Stimulated activated CD8-positive, alpha-beta memory T cell treated with anti-CD3 and anti-CD28 coated beads, Interleukin-4, amount 100 ng/mL, for 4 hours (primary cell): ENCODE measurements around the gene RAB27A.

Experiments used
- DNase-seq, 2 donors: peaks; one replicate each; pipeline ENCODE4 v3.0.0-alpha.2; 2020; ENCODE audit warnings: low read depth in 2 of 2, low spot score in 1 of 2

RAB27A gene

GRCh38 chr15:55230051-55230670, 59.5 kb downstream of the RAB27A start:
- DNase-seq = no peak

DNA sequence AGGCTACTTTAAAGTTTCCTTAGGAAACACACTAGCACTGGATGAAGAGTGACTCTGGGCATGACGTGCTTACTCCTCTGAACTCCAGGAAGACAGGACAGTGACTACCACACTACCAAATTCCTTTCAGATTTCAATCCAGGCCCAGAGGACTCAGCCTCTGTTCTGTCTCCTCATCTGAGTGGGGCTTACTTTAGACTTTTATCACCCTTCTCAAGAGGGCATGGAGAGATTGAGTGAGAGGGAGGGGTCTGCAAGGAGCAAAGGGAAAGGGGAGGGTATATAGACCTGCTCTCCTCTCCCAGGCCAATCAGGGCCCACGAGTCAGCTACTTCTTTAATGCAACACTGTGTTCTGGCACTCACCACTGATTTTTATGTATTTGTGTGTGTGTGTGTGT, 63.5 kb downstream of the RAB27A start:
- no peak for DNase-seq

- DNase-seq = no peak
Measured at GRCh38 chr15:55224892-55225291, 64.7 kb downstream of the RAB27A start.

DNA sequence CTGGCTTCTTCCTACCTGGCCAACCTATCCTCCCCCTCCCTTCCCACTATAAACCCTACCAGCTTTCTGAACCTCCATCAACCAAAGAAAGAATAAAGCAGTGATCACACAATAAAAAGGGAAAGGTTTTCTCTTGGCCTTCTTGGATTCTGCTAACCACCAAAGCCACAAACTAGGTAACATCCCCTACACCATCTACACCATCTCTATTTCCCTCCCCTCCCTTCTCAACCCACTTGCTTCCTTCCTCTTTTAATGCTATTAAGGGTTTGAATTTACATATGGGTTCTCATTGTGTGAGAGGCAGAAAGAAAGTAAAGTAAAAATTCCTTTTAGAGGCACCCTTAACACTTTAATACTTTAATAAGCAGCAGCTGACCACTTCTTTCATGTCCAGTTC, 67.0 kb downstream of the RAB27A start:
- no peak for DNase-seq

GRCh38 chr15:55221090-55222011, 68.3 kb downstream of the RAB27A start:
- no peak for DNase-seq

DNA sequence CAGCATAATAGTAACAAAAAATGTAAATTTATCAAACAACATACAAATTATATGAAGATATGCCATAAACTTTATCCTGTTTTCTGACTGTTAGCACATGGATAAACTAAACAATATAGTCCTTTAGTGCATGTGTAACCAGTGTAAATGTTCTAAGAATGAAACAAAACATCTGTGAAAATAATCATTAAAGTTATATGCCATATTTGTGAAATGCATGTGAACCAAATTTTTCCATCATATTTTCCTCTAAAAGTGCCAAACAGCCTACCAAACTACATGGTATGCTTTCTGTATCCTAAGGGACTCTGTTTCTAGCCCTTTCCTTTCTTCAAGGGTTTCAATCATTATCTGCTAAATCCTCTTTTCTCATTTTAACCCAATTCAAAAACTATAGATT, 69.0 kb downstream of the RAB27A start:
- no peak for DNase-seq

DNA sequence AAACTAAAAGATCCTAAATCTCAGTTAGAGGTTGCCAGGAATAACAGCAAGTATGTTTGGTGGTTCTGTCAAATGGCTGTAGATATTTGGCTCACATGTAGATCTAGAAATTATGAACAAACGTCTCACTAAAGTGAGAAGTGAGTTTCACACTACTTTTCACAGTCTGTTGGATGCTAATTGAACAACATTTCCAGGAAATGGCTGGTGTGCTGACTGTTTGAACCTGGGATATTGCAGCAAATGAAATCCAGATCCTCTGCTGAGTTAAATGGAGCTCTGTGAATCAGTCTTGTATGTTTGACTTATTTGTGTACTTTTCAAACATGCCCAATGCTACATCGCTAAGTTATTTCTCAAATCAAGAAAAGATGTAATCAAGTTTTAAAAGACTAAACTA, 71.6 kb downstream of the RAB27A start:
- no peak for DNase-seq

DNA sequence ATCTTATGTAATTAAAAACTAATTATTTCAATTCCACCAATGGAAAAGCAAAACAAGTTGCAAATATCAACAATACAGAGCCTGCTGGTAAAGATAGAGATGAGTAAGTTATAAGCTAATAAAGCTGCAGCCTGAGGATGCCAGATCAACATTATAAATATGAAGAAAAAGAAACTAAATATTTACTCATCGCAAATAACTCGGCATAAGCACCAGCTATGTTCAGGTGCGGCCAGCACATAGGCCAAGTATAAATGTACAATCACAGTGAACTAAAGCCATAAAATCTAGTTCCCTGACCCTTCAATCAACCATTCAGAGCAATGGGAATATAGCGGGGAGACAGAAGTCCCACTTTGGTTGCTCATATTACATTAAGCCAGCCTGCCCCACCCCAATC, 85.1 kb downstream of the RAB27A start:
- DNase-seq = no peak

DNA sequence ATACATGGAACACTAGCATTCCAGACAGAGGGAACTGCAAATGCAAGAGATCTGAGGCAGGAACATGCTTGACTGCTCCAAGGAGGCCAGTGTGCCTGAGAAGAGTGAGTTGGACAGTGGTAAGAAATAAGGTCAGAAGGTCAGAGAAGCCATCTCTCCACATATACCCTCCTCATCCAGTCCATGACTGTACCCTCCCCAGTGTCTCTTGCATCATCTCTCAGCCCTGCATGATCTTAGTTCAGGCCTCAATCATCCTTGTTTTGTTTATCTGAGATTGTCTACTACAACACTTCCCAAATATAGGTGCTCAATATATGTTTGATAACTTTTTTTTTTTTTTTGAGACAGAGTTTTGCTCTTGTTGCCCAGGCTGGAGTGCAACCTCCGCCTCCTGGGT, 87.4 kb downstream of the RAB27A start:
- DNase-seq = no peak

DNA sequence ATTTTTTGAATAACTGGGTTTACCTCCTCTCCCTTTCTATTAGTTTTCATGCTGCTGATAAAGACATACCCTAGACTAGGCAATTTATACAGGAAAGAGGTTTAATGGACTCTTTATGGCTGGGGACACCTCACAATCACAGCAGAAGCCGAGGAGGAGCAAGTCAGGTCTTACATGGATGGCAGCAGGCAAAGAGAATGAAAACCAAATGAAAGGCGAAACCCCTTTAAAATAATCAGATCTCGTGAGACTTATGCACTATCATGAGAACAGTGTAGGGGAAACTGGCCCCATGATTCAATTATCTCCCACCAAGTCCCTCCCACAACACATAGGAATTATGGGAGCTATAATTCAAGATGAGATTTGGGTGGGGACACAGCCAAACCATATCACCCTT, 90.9 kb downstream of the RAB27A start:
- no peak for DNase-seq

DNA sequence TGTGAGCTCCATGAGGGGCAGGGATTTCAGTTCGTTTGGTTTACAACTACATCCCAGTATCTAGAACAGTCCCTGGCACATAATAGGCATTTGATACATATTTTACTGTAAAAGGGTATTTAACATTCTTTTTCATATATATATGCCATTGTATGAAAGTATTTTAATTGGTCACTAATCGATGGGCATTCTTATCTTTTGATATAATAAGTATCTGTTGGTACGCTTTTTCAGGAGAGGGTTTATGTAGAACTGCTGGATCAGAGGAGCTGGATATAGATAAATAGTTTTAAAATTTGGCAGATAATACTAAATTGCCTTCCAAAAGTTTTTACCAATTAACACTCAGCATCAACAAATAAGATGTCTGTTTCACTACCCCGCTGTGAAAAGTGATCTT, 91.9 kb downstream of the RAB27A start:
- DNase-seq = no peak

DNA sequence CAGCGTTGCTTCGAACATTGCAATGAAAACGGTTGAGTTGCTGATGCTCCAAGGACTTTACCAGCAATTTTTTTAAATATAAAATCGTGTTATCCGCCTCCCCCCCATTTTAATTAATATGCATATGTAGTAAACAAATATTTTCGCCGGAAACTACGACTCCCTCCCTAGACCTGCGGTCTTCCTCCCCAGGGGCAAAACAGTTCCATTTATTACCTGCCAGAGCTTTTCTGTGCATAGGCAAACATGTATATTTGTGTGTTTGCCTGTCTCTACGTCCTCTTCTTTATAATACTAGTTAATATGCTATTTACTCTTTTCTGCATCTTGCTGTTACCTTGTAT, 92.3 kb downstream of the RAB27A start:
- no peak for DNase-seq

DNA sequence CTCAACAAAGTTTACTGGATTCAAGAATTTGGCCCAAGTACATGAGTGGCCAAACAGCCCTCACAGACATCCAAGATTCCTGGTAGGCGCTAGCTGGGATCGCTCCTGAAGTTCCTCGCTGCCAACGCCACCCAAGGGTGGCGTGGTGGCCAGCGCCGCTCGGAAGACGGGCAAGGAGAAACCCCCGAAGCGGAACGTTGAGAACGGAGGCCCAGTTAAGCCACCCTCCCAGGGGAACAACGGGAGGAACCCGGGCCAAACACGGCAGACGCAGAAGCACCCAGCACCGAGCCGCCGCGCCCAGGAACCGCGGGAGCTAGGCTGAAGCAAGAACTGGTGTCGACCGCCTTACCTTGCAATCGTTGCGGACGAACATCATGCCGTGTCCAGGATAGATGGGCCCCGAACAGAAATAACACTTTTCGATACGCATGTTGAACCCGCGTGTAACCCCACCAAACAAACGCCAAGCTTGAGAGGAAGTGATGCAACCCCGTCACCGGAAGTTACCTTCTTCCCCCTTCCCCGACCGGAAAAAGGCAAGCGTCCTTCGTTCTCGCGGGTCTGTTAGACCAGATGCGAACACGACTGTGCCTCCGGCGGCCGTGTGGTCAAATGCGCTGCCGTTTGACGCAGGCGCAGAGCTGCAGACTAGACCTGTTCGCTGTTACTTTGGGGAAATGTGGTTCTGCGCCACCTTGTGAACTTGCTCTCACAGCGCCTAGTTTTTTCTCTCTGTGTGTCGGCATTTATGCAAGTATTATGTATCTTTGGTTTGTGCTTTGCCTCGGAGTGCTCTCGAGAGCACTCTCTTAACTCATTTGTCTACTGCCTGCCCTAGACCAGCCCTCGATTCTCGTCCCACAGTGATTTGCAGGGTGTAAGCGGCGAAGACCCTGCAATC, 92.9 kb downstream of the RAB27A start, which contains the start of gene RSL24D1:
RSL24D1 (minus strand) TSS at position 484 of the 904 bp plus-strand sequence; CDS start at position 433, 51 bp downstream.
- DNase-seq = peak; percentile 88 to 94

DNA sequence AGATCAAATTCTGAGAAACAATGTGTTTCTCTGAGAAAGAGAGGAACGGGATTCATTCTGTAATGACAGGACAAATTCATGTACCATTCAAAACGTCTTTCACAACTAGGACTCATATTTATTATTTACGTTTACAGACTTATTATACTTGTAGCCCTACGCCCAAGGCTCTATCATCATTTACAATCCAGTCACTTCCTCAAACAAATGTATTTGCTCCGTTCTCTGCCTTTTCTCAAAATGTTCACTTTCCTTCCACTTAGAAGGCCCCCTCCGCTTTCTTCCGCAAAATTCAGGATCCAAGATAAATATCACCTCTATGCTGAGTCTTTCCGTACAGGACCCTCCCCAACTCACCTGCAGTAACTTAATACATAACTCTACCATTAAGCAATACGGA, 93.6 kb downstream of the RAB27A start:
- DNase-seq = no peak

- DNase-seq = no peak
Measured at GRCh38 chr15:55194256-55194655, 95.4 kb downstream of the RAB27A start.

DNA sequence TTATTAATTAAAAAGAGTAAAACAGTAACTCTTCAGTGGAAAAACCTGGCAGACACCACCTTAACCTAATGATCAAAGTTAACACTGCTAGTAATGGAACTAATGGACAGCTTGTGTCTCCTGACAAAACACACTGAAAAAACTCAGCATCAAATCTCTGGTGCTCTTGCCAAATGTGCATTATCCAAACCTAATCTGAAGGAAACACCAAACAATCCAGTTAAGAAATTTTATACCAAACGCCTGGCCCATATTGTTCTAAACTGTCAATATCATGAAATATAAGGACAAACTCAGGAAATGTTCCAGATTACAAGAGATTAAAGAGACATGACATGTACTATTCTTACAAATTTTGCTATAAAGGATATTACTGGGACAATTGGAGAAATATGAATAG, 103.3 kb downstream of the RAB27A start:
- DNase-seq = no peak

DNA sequence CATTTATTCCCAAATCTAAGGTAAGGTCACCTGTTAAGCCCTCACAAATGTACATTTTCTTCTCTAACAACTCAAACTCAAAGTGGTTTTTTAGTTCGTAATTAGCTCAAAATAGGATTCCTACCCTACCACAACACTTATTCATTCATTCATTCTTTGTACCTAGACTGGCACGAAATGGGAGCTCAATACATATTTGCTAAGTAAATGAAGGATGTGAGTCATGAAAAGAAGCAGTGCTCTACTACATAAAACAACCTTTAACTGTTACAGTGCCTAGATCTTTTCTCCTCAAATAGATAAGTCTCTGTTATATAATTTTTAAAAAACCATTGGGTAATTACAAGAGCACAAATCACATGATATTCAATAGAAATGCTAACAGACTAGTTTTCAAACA, 105.9 kb downstream of the RAB27A start:
- DNase-seq = no peak

- DNase-seq = no peak
Measured at GRCh38 chr15:55179141-55179540, 110.5 kb downstream of the RAB27A start.

- no peak for DNase-seq
Measured at GRCh38 chr15:55170361-55170760, 119.3 kb downstream of the RAB27A start.

DNA sequence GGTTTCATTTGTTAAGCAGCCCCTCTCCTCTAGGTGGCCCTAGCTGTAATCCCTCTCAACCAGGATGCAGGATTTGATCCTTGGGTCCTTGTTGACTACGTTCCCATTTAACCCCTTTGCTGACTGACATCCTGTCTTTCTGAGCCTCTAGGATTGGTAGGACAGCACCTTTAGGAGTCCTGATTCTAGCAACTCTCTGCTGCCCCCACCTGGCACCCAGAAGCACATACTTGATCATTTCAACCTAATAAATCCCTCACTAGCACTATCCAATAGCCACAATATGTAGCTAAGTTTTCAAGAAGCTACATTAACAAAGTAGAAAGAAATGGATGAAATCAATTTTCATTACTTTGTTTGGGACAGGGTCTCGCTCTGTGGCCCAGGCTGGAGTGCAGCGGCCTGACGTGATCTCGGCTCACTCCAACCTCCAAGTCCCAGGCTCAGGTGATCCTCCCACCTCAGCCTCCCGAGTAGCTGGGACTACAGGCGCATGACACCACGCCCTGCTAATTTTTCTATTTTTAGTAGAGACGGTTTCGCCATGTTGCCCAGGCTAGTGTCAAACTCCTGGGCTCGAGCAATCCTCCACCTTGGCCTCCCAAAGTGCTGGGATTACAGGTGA, 121.2 kb downstream of the RAB27A start:
- peak; percentile 4 for DNase-seq

- no peak for DNase-seq
Measured at GRCh38 chr15:55164284-55164683, 125.3 kb downstream of the RAB27A start.
